GM12878 (cell line): ENCODE measurements around the gene RIN2. TPM values are rescaled to one million over a fixed set of nuclear protein-coding genes. Genes with fewer than 3 reads are reported as not detected.

Source experiments
- ATAC-seq: fragments of 200-7000 bp; cut with Tn5 transposase; 3 replicates; pipeline ENCODE4 v1.9.1; 2020; ENCODE audit warnings: mild to moderate bottlenecking, moderate library complexity
- BruUV-seq: library from RNA; stranded (reverse); fragments of 400-500 nt; replicated peaks from 2 replicates; lab custom pipeline; 2021; lab: Mats Ljungman, UMichigan
- CTCF ChIA-PET: fragments of 300-600 bp; sonication (Branson Sonifier 250); formaldehyde crosslinking; extraction: SDS; loops from one replicate; lab custom pipeline; 2021; ENCODE audit warnings: inconsistent platforms; lab: Yijun Ruan, JAX
- POLR2A ChIA-PET: fragments of 350-600 bp; formaldehyde crosslinking; extraction: SDS; loops from one replicate; lab custom pipeline; 2021; ENCODE audit warnings: inconsistent platforms; lab: Charles Lee
- RAD21 ChIA-PET: fragments of 300-600 bp; sonication (Branson Sonifier 250); formaldehyde crosslinking; loops from one replicate; lab custom pipeline; 2023; ENCODE audit warnings: antibody characterized with exemption; ENCODE audit not compliant: unreplicated experiment; lab: Charles Lee
- SMC1A ChIA-PET: fragments of 300-600 bp; sonication (Branson Sonifier 250); formaldehyde crosslinking; loops from one replicate; lab custom pipeline; 2023; ENCODE audit not compliant: unreplicated experiment, uncharacterized antibody; lab: Charles Lee
- DNase-seq: peaks from one replicate; pipeline ENCODE4 v3.0.0-alpha.2; 2011; ENCODE audit warnings: low read depth, low spot score
- FAIRE-seq: peaks from 3 replicates; lab custom pipeline; 2011; peaks lifted over from hg19 to GRCh38; lab: Jason Lieb, UNC
- H2AFZ ChIP-seq: 2 replicates; pipeline ENCODE4 v1.6.0; 2011; ENCODE audit warnings: low read depth, low read length, control low read depth; ENCODE audit not compliant: control insufficient read depth
- H3K27ac ChIP-seq: 2 replicates; pipeline ENCODE4 v1.5.1; 2011; ENCODE audit warnings: control low read depth; ENCODE audit not compliant: control insufficient read depth, insufficient read depth
- H3K27me3 ChIP-seq, 2 experiments: replicated peaks in 1 of 2; 2 replicates each; pipeline versions ENCODE4 v1.6.0 to v1.6.1; 2011; ENCODE audit warnings: low read length in 1 of 2; ENCODE audit not compliant: control insufficient read depth in 2 of 2, insufficient read depth in 2 of 2
- H3K36me3 ChIP-seq, 2 experiments: 2 replicates each; pipeline ENCODE4 v1.5.1; 2011; ENCODE audit warnings: low read length in 1 of 2; ENCODE audit not compliant: control insufficient read depth in 2 of 2, insufficient read depth in 2 of 2
- H3K4me1 ChIP-seq: 2 replicates; pipeline ENCODE4 v1.6.1; 2011; ENCODE audit warnings: mild to moderate bottlenecking, low read length, moderate library complexity, mixed read lengths; ENCODE audit not compliant: control insufficient read depth, insufficient read depth
- H3K4me2 ChIP-seq: 2 replicates; pipeline ENCODE4 v1.6.0; 2011; ENCODE audit warnings: control low read depth; ENCODE audit not compliant: control insufficient read depth, insufficient read depth
- H3K4me3 ChIP-seq: fragments of 200-600 bp; sonication (generic); 2 replicates; pipeline ENCODE4 v1.5.1; 2016
- H3K79me2 ChIP-seq: 2 replicates; pipeline ENCODE4 v1.6.0; 2011; ENCODE audit warnings: low read length; ENCODE audit not compliant: control insufficient read depth, insufficient read depth
- H3K9ac ChIP-seq: 2 replicates; pipeline ENCODE4 v1.8.0; 2011; ENCODE audit warnings: low read length, control low read depth, mixed read lengths; ENCODE audit not compliant: control insufficient read depth, insufficient read depth
- H3K9me3 ChIP-seq: replicated peaks from 3 replicates; pipeline ENCODE4 v1.5.1; 2011; ENCODE audit warnings: mild to moderate bottlenecking, low read length; ENCODE audit not compliant: control insufficient read depth, insufficient read depth
- H4K20me1 ChIP-seq: 2 replicates; pipeline ENCODE4 v1.6.0; 2011; ENCODE audit not compliant: control insufficient read depth, insufficient read depth
- CBX5 ChIP-seq: sonication (generic); IDR thresholded peaks from 2 replicates; pipeline ENCODE4 v1.6.1; 2016; ENCODE audit warnings: low read depth, moderate library complexity, mild to moderate bottlenecking, inconsistent platforms
- EED ChIP-seq: sonication (generic); IDR thresholded peaks from 2 replicates; pipeline ENCODE4 v1.6.1; 2016; ENCODE audit warnings: antibody characterized with exemption, low read depth
- HDGF ChIP-seq: fragments of 450-650 bp; IDR thresholded peaks from 2 replicates; pipeline ENCODE4 v1.6.1; 2016; ENCODE audit warnings: antibody characterized with exemption
- MXI1 ChIP-seq: fragments of 150-350 bp; IDR thresholded peaks from 2 replicates; pipeline ENCODE4 v1.6.1; 2011; ENCODE audit warnings: low read depth, mild to moderate bottlenecking, inconsistent platforms, low read length, improper control_type of control experiment
- RELB ChIP-seq: fragments of 450-650 bp; IDR thresholded peaks from 2 replicates; pipeline ENCODE4 v1.6.1; 2017; ENCODE audit warnings: low read depth, mild to moderate bottlenecking, moderate library complexity
- SKIL ChIP-seq: fragments of 450-650 bp; IDR thresholded peaks from 2 replicates; pipeline ENCODE4 v1.6.1; 2017; ENCODE audit warnings: mild to moderate bottlenecking, low read depth, inconsistent platforms; ENCODE audit not compliant: poor library complexity, severe bottlenecking
- SMAD5 ChIP-seq: IDR thresholded peaks from 2 replicates; pipeline ENCODE4 v1.6.1; 2016; ENCODE audit warnings: antibody characterized with exemption, low read depth
- SP1 ChIP-seq: IDR thresholded peaks from one replicate; pipeline ENCODE4 v1.6.1; 2011; ENCODE audit warnings: low read depth, low read length
- ZBTB40 ChIP-seq: fragments of 450-650 bp; IDR thresholded peaks from 2 replicates; pipeline ENCODE4 v1.6.1; 2016; ENCODE audit warnings: mild to moderate bottlenecking, moderate library complexity, borderline replicate concordance
- ZNF217 ChIP-seq: fragments of 450-650 bp; IDR thresholded peaks from 2 replicates; pipeline ENCODE4 v1.6.1; 2017; ENCODE audit warnings: antibody characterized with exemption, mild to moderate bottlenecking
- whole genome bisulfite sequencing: methylation state at CpG from one replicate; pipeline ENCODE4 v1.1.6; 2016; ENCODE audit warnings: low lambda C conversion rate; ENCODE audit not compliant: insufficient replicate concordance, insufficient coverage; ENCODE audit errors: missing lambda C conversion rate; 5-methylcytosine and 5-hydroxymethylcytosine counted together
- in situ Hi-C: fragments of 300-500 bp; cut with MboI; formaldehyde crosslinking; loops from 9 replicates; pipeline ENCODE4 v1.14.3; 2018; ENCODE audit warnings: mixed read lengths
- intact Hi-C: fragments of 100-400 bp; cut with micrococcal nuclease; formaldehyde crosslinking; loops from one replicate; pipeline ENCODE4 v1.14.2; 2022; ENCODE audit not compliant: unreplicated experiment
- polyA plus RNA-seq, 11 experiments: library from polyadenylated mRNA; depleted of rRNA in 4 of 11; unstranded in 6 of 11; stranded (reverse) in 5 of 11; fragments of >200 nt; fragmentation: Nextera tagmentation in 4 of 11; fragmentation: Illumina TruSeq in 1 of 11; extraction: Ambion mirVana in 4 of 11; extraction: Trizol in 1 of 11; gene quantifications; 1 replicate in 1 of 11; 2 replicates in 10 of 11; pipeline versions ENCODE4 v1.2.1 to v1.2.3, GENCODE V29; 2011 to 2016; ENCODE audit warnings: inconsistent platforms in 2 of 11, missing spikeins in 2 of 11, low read depth in 1 of 11
- total RNA-seq, 4 experiments: library from RNA; depleted of rRNA in 3 of 4; stranded (reverse); fragments of >200 nt in 3 of 4; fragmentation: Illumina TruSeq in 1 of 4; extraction: Trizol in 1 of 4; gene quantifications; 2 replicates each; pipeline versions ENCODE4 v1.2.1 to v1.2.3, GENCODE V29; 2013 to 2021

RIN2 gene
- total and polyA plus RNA-seq, 10 of the 15 experiments (the other 5 are each of a cell fraction or from before 2014, with no cell fraction given), result 0.68 to 8.5 (median 4.5) TPM

- FAIRE-seq, result no peak
- Histone ChIP-seq H3K36me3 (no peaks in the 10 kb centered on the region), H3K27me3 (peaks cover 0 to 2% of the 10 kb centered on the region in 2 experiments; a peak in 1 of 4 replicates), H3K9ac (no peak overlapping the region), H3K4me1 (no peaks in the 10 kb centered on the region), H3K4me2 (no peak overlapping the region), H4K20me1 (no peaks in the 10 kb centered on the region), H3K79me2 (no peaks in the 10 kb centered on the region), H3K27ac (no peak overlapping the region), H3K9me3 (no peaks in the 10 kb centered on the region; the same call in 2 of the 3 replicates), H3K4me3 (no peak overlapping the region), H2AFZ (no peak overlapping the region)
- 35% methylated on average over 3 of the region's 3 CpGs for WGBS
- BruUV-seq, result no TSS peak
- POLR2A ChIA-PET, result no interaction called here
- TF ChIP-seq ZNF217 (no peak), SMAD5 (no peak), HDGF (no peak), CBX5 (no peak), SKIL (no peak)
- intact Hi-C loops (no loop called here), in situ Hi-C loops (no loop called here)
- CTCF ChIA-PET, result interaction anchor here (0.7 to 1.4 kb wide), 2 partner anchors 11 to 37 kb away, joined by 3 to 4 read pairs; no protein-coding TSS in a partner anchor
- RAD21 ChIA-PET, result no interaction called here
- SMC1A ChIA-PET, result no interaction called here
- DNase-seq, result no peak
- ATAC-seq, result no peak
These were observed 39.2 kb upstream of the RIN2 start for GRCh38 chr20:19718880-19719279.

GRCh38 chr20:19720991-19721390 lies 37.1 kb upstream of the RIN2 start:
- no peak overlapping the region for H3K27ac ChIP-seq
- FAIRE-seq, result no peak
- CTCF ChIA-PET, result no interaction called here
- no peak for DNase-seq
- H3K4me3 ChIP-seq, result no peak overlapping the region
- peaks cover 0 to 2% of the 10 kb centered on the region in 2 experiments; a peak in 1 of 4 replicates for H3K27me3 ChIP-seq
- no peaks in the 10 kb centered on the region for H3K4me1 ChIP-seq
- in situ Hi-C loops, result no loop called here
- H4K20me1 ChIP-seq, result no peaks in the 10 kb centered on the region
- H3K4me2 ChIP-seq, result no peak overlapping the region
- WGBS, result 52% methylated on average over 17 of the region's 18 CpGs
- H3K9ac ChIP-seq, result no peak overlapping the region
- H3K79me2 ChIP-seq, result no peaks in the 10 kb centered on the region
- no peaks in the 10 kb centered on the region; the same call in 2 of the 3 replicates for H3K9me3 ChIP-seq
- no peaks in the 10 kb centered on the region for H3K36me3 ChIP-seq
- RAD21 ChIA-PET, result interaction anchor here (1.0 kb wide), 1 partner anchor 66 kb away, joined by 3 read pairs; no protein-coding TSS in a partner anchor
- BruUV-seq, result no TSS peak
- no peak for ATAC-seq
- SMC1A ChIA-PET, result interaction anchor here (1.2 kb wide), 1 partner anchor 16 kb away, joined by 3 read pairs; no protein-coding TSS in a partner anchor
- POLR2A ChIA-PET, result interaction anchor here (0.6 kb wide), 1 partner anchor 11 kb away, joined by 5 read pairs; no protein-coding TSS in a partner anchor
- no peak overlapping the region for H2AFZ ChIP-seq
- intact Hi-C loops, result no loop called here
- TF ChIP-seq EED (no peak), ZBTB40 (no peak), RELB (no peak), SP1 (no peak), MXI1 (no peak)
